Measurements from ENCODE around the gene PTPN13.

Gene PTPN13

GRCh38 chr4:86593688-86594558, at the start of gene PTPN13:
PTPN13 (plus strand) TSS chr4:86594315; CDS start chr4:86635257, 40,942 bp downstream.
- H3K4me3 ChIP-seq (replicated peaks; ENCODE audit: low read depth, low read length) = peak within 1 kb of the TSS; percentile 92
- no peak for TF ChIP-seq CTCF (IDR thresholded peaks at IDR 0.05; ENCODE audit: low read depth, low read length, missing control alignments)
- peak; percentile 95 for DNase-seq (ENCODE audit: extremely low read depth, low read depth)

GRCh38 chr4:86547140-86547539, 47.0 kb upstream of the PTPN13 start:
- no peak overlapping the region for H3K4me3 ChIP-seq (replicated peaks; ENCODE audit: low read depth, low read length)
- TF ChIP-seq CTCF (IDR thresholded peaks at IDR 0.05; ENCODE audit: low read depth, low read length, missing control alignments) = no peak

GRCh38 chr4:86549163-86549788, 44.8 kb upstream of the PTPN13 start:
- no peak for DNase-seq (ENCODE audit: extremely low read depth, low read depth)
- no peak overlapping the region for H3K4me3 ChIP-seq (replicated peaks; ENCODE audit: low read depth, low read length)
- no peak for TF ChIP-seq CTCF (IDR thresholded peaks at IDR 0.05; ENCODE audit: low read depth, low read length, missing control alignments)

More at GRCh38 chr4:86547140-86547539, 47.0 kb upstream of the PTPN13 start:
- no peak for DNase-seq (ENCODE audit: extremely low read depth, low read depth)

- no peak for TF ChIP-seq CTCF (IDR thresholded peaks at IDR 0.05; ENCODE audit: low read depth, low read length, missing control alignments)
- H3K4me3 ChIP-seq (replicated peaks; ENCODE audit: low read depth, low read length) = no peak overlapping the region
- DNase-seq (ENCODE audit: extremely low read depth, low read depth) = no peak
Measured at GRCh38 chr4:86551387-86551786, 42.7 kb upstream of the PTPN13 start.

- DNase-seq (ENCODE audit: extremely low read depth, low read depth) = no peak
- no peak overlapping the region for H3K4me3 ChIP-seq (replicated peaks; ENCODE audit: low read depth, low read length)
- no peak for TF ChIP-seq CTCF (IDR thresholded peaks at IDR 0.05; ENCODE audit: low read depth, low read length, missing control alignments)
Measured at GRCh38 chr4:86554646-86555045, 39.5 kb upstream of the PTPN13 start.

- H3K4me3 ChIP-seq (replicated peaks; ENCODE audit: low read depth, low read length) = no peak overlapping the region
- TF ChIP-seq CTCF (IDR thresholded peaks at IDR 0.05; ENCODE audit: low read depth, low read length, missing control alignments) = no peak
Measured at GRCh38 chr4:86556791-86557415, 37.2 kb upstream of the PTPN13 start.

More at GRCh38 chr4:86556791-86557415, 37.2 kb upstream of the PTPN13 start:
- no peak for DNase-seq (ENCODE audit: extremely low read depth, low read depth)
